ENCODE data around the gene ARID1B.

GRCh38 chr6:157078326-157078725 is 301.1 kb downstream of the ARID1B start:
- TF ChIP-seq CTCF (IDR thresholded peaks at IDR 0.05) (no peak), POLR2A (IDR thresholded peaks at IDR 0.05) (no peak)
